Measurements from ENCODE around the gene SLC2A10. TPM values are rescaled to one million over a fixed set of nuclear protein-coding genes. Genes with fewer than 3 reads are reported as not detected.

The SLC2A10 gene
- total and polyA plus RNA-seq, 2 experiments from 2014 or later, result 9.9 to 15.6 TPM

DNA sequence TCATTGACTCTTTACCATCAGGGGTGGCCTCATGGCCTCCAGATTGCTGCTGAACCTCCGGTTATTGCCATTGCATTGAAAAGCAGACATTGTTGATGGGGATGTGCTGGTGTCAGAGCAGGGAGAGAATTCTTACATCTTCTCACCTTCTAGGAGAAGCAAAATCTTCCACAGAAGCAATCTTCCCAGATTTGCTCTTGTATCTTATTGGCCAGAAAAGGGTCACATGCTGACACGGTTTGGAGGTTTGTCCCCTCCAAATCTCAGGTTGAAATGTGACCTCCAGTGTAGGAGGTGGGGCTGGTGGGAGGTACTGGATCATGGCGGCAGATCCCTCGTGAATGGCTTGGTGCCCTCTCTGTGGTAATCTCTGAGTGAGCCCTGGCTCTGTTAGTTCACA lies 30.9 kb upstream of the SLC2A10 start:
- Histone ChIP-seq H3K9me3 (ENCODE audit: low read depth) (no peaks in the 10 kb centered on the region), H3K4me3 (no peak overlapping the region), H3K36me3 (no peaks in the 10 kb centered on the region), H3K4me1 (ENCODE audit: low read depth) (peaks cover 8% of the 10 kb centered on the region), H3K27me3 (no peaks in the 10 kb centered on the region), H3K27ac (no peak overlapping the region)
- no peak for DNase-seq (ENCODE audit: low read depth in 1 of 2, low spot score in 1 of 2)
- TF ChIP-seq, protein P1, sequence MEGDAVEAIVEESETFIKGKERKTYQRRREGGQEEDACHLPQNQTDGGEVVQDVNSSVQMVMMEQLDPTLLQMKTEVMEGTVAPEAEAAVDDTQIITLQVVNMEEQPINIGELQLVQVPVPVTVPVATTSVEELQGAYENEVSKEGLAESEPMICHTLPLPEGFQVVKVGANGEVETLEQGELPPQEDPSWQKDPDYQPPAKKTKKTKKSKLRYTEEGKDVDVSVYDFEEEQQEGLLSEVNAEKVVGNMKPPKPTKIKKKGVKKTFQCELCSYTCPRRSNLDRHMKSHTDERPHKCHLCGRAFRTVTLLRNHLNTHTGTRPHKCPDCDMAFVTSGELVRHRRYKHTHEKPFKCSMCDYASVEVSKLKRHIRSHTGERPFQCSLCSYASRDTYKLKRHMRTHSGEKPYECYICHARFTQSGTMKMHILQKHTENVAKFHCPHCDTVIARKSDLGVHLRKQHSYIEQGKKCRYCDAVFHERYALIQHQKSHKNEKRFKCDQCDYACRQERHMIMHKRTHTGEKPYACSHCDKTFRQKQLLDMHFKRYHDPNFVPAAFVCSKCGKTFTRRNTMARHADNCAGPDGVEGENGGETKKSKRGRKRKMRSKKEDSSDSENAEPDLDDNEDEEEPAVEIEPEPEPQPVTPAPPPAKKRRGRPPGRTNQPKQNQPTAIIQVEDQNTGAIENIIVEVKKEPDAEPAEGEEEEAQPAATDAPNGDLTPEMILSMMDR (IDR thresholded peaks at IDR 0.05; ENCODE audit: low read depth, low read length), result no peak

DNA sequence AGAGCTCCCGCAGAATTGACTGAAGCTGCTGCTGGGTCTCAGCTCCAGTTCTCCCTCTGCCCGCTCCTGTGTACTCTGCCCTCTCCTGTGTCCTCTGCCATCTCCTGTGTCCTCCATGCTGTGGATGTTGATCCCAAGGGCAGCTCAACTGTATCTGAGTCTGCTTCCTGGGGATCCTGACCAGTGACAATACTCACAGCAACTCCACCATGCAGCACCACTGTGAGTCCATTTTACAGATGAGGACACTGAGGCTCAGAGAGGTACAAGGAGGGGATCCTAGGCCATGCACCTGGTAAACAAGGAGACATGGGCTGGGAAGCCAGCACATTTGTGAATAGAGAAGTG lies 28.8 kb upstream of the SLC2A10 start:
- H3K27ac ChIP-seq, result no peak overlapping the region
- peaks cover 10% of the 10 kb centered on the region for H3K4me1 ChIP-seq (ENCODE audit: low read depth)
- DNase-seq (ENCODE audit: low read depth in 1 of 2, low spot score in 1 of 2), result no peak
- H3K27me3 ChIP-seq, result no peaks in the 10 kb centered on the region
- TF ChIP-seq, protein P1 (IDR thresholded peaks at IDR 0.05; ENCODE audit: low read depth, low read length), result no peak
- no peak overlapping the region for H3K4me3 ChIP-seq
- H3K9me3 ChIP-seq (ENCODE audit: low read depth), result no peaks in the 10 kb centered on the region
- H3K36me3 ChIP-seq, result no peaks in the 10 kb centered on the region

DNA sequence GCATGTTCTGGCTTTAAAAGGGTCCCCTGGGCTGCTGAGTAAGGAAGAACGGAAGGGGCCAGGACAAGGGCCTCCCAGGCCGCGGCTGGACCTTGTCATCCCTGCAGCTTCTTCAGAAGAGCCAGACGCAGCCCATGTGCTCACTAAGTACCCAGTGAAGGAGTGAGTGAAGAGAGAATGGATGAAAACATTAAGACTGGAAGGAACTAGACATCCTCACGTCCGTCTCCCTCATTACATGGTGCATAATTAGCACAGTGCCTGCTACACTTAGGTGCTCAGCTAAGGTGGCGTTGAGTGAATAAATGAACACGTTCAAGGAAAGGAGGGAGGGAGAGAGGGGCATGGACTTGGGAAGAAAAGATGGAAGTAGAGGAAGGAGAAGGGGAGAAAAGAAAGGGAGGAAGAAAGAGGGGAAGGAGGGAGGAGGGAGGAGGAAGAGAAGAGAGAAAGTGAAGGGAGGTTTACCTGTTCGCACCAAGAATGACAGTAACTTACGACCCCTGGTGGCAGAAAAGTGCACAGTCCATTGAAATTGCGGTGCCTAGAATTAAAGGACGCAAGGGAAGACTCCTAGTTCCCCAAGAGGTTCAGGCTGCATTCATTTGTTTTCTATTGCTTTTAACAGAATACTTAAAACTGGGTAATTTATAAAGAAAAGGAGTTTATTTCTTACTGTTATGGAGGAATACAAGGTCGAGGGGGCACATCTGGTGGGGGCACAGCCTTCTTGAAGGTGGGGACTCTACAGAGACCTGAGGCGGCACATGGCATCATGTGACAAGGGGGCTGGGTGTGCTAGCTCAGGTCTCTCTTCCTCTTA lies 28.2 kb upstream of the SLC2A10 start:
- peak; percentile 68 to 71 for DNase-seq (ENCODE audit: low read depth in 1 of 2, low spot score in 1 of 2)
- no peaks in the 10 kb centered on the region for H3K36me3 ChIP-seq
- H3K27ac ChIP-seq, result no peak overlapping the region
- H3K27me3 ChIP-seq, result no peaks in the 10 kb centered on the region
- TF ChIP-seq, protein P1 (IDR thresholded peaks at IDR 0.05; ENCODE audit: low read depth, low read length), result peak; percentile 83
- peaks cover 10% of the 10 kb centered on the region for H3K4me1 ChIP-seq (ENCODE audit: low read depth)
- H3K4me3 ChIP-seq, result no peak overlapping the region
- no peaks in the 10 kb centered on the region for H3K9me3 ChIP-seq (ENCODE audit: low read depth)

DNA sequence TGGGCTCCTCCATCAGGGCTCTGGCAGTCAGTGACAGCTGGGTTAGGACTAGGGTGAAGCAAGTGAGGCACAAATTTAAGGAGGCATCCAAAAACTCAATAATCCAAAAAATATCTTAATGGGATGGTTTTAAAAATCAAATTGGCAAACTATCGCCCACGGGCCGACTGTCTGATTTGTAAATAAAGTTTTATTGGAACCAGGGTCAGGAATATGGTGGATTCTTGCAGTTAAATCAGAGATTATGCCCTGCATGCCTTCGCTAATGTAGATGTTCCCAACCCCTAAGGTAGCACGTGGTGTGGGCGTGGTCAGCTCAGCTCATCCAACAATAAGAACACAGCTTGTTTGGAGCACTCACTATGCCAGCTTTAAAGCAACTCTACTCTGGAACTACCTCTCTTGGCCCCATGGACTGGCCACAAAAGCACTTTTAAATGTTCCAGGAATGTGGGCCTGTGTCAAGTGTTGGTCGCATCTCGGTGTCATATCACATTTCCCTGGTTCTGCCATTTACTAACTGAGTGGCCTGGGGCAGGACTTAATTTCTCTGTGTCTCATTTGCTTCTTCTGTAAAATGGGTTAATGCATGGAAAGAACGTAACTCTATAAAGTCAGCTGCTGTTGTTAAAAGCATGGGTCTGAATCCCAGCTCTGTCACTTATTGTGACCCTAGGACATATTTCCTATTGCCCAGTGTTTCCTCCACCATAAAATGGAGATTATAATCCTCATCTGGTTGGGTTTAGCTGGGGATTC lies 27.2 kb upstream of the SLC2A10 start:
- H3K4me1 ChIP-seq (ENCODE audit: low read depth), result peaks cover 10% of the 10 kb centered on the region
- no peaks in the 10 kb centered on the region for H3K27me3 ChIP-seq
- TF ChIP-seq, protein P1 (IDR thresholded peaks at IDR 0.05; ENCODE audit: low read depth, low read length), result no peak
- DNase-seq (ENCODE audit: low read depth in 1 of 2, low spot score in 1 of 2), result no peak
- no peaks in the 10 kb centered on the region for H3K36me3 ChIP-seq
- H3K9me3 ChIP-seq (ENCODE audit: low read depth), result no peaks in the 10 kb centered on the region
- no peak overlapping the region for H3K4me3 ChIP-seq
- no peak overlapping the region for H3K27ac ChIP-seq

DNA sequence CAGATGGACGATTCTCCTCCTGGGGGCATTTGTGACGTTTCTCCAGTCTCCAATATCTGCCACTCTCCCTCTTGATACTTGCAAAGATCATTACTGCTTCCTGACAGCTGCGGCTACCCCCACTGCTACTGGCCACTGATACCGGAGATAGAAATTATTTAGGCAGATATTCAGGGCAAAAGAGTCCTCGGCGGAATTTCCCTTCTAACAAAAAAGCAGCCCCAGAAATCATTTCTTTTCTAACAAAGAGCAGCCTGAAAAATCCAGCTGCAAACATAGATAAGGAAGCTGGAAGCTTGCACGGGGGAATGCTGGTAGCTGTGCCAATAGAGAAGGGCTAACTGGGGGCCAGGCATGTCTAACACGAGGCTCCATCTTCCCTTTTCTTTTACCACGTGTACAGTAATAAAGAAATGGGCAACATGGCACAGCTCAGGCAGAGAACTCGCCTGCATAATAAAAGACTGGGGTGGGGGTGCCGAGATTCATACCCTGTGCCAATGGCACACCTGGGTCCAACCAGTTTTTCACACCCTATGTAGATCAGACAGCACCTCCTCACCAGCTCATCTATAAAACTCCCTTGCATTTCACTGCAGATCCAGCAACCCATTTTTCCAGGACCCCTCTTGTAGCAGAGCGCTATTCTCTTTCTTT lies 26.3 kb upstream of the SLC2A10 start:
- no peaks in the 10 kb centered on the region for H3K27me3 ChIP-seq
- no peaks in the 10 kb centered on the region for H3K9me3 ChIP-seq (ENCODE audit: low read depth)
- TF ChIP-seq, protein P1 (IDR thresholded peaks at IDR 0.05; ENCODE audit: low read depth, low read length), result no peak
- DNase-seq (ENCODE audit: low read depth in 1 of 2, low spot score in 1 of 2), result peak in 1 of 2 donors; percentile 63
- H3K27ac ChIP-seq, result peak overlapping the region; percentile 35
- H3K4me3 ChIP-seq, result peak overlapping the region; percentile 45
- no peaks in the 10 kb centered on the region for H3K36me3 ChIP-seq
- H3K4me1 ChIP-seq (ENCODE audit: low read depth), result peaks cover 16% of the 10 kb centered on the region

All from cardiac muscle cell (in vitro differentiated cells and primary cell).